ENCODE data around the gene PARD3B.

- no peak for TF ChIP-seq YY1 (IDR thresholded peaks at IDR 0.05; ENCODE audit: insufficient read depth, insufficient read length)
- no peak for TF ChIP-seq ZNF274 (IDR thresholded peaks at IDR 0.05; ENCODE audit: low read depth, low read length)
These were observed 611.2 kb downstream of the PARD3B start for GRCh38 chr2:205156457-205156856.

Measured in NT2/D1 (cell line).